Natural killer cell (primary cell): ENCODE results near the gene RNASET2. TPM values are rescaled to one million over a fixed set of nuclear protein-coding genes. Genes with fewer than 3 reads are reported as not detected.

ENCODE experiments used
- ATAC-seq, 3 donors: fragments of 150-1000 bp in 2 of 3; fragments of 200-7000 bp in 1 of 3; cut with Tn5 transposase; 1 replicate in 1 of 3; 2 replicates in 2 of 3; pipeline ENCODE4 v1.10.0; 2021; ENCODE audit warnings: mild to moderate bottlenecking in 2 of 3, moderate library complexity in 2 of 3
- DNase-seq, 2 donors: peaks; one replicate each; pipeline versions ENCODE4 v3.0.0 to v3.0.0-alpha.2; 2013 to 2021; ENCODE audit warnings: mixed read lengths in 1 of 2
- H3K27ac ChIP-seq: one replicate; pipeline ENCODE4 v1.5.1; 2013; ENCODE audit warnings: mild to moderate bottlenecking, low read length
- H3K27me3 ChIP-seq: one replicate; pipeline ENCODE4 v1.6.1; 2013; ENCODE audit warnings: low read length; ENCODE audit not compliant: control insufficient read depth, insufficient read depth
- H3K36me3 ChIP-seq: one replicate; pipeline ENCODE4 v1.6.1; 2013; ENCODE audit warnings: low read length; ENCODE audit not compliant: control insufficient read depth, insufficient read depth
- H3K4me1 ChIP-seq: one replicate; pipeline ENCODE4 v1.6.1; 2013; ENCODE audit warnings: low read length; ENCODE audit not compliant: control insufficient read depth, insufficient read depth
- H3K4me3 ChIP-seq: one replicate; pipeline ENCODE4 v1.5.1; 2013; ENCODE audit warnings: low read length
- H3K9me3 ChIP-seq: one replicate; pipeline ENCODE4 v1.6.1; 2013; ENCODE audit warnings: low read length; ENCODE audit not compliant: control insufficient read depth, insufficient read depth
- H3K27ac Mint-ChIP-seq, 2 donors: one replicate each; pipeline ENCODE4 v1.8.0; 2022; ENCODE audit warnings: mild to moderate bottlenecking in 2 of 2, mixed read lengths in 2 of 2, moderate library complexity in 1 of 2
- H3K27me3 Mint-ChIP-seq, 2 donors: one replicate each; pipeline ENCODE4 v1.8.0; 2022; ENCODE audit warnings: low read depth in 2 of 2, mixed read lengths in 2 of 2
- H3K36me3 Mint-ChIP-seq: one replicate; pipeline ENCODE4 v1.8.0; 2022; ENCODE audit warnings: mixed read lengths
- H3K4me1 Mint-ChIP-seq, 2 donors: one replicate each; pipeline ENCODE4 v1.8.0; 2022; ENCODE audit warnings: mixed read lengths in 2 of 2
- H3K4me3 Mint-ChIP-seq: one replicate; pipeline ENCODE4 v1.8.0; 2022; ENCODE audit warnings: mild to moderate bottlenecking, moderate library complexity, mixed read lengths
- H3K9me3 Mint-ChIP-seq, 2 donors: one replicate each; pipeline ENCODE4 v1.8.0; 2022; ENCODE audit warnings: mixed read lengths in 2 of 2
- WGBS: methylation state at CpG from one replicate; pipeline ENCODE4 v1.1.7; 2013; ENCODE audit warnings: missing lambda C conversion rate; ENCODE audit not compliant: insufficient coverage; 5-methylcytosine and 5-hydroxymethylcytosine counted together
- intact Hi-C: fragments of 100-400 bp; cut with micrococcal nuclease; formaldehyde crosslinking; loops from one replicate; pipeline ENCODE4 v1.14.2; 2022
- total RNA-seq, 4 donors: library from RNA; stranded (reverse); fragments of 120-200 nt in 1 of 4; gene quantifications; one replicate each; pipeline versions ENCODE4 v1.2.3 to v1.2.4, GENCODE V29; 2013 to 2022
- TF ChIP-seq, protein P1 (sequence below): fragments of 200-600 bp; IDR thresholded peaks from one replicate; pipeline ENCODE4 v1.8.0; 2022; ENCODE audit warnings: antibody characterized with exemption

Gene RNASET2
- total RNA-seq, 3 donors from 2014 or later (not counting 1 experiment from before 2014, with no cell fraction given) = 65.1 to 106 (median 84.5) TPM

DNA sequence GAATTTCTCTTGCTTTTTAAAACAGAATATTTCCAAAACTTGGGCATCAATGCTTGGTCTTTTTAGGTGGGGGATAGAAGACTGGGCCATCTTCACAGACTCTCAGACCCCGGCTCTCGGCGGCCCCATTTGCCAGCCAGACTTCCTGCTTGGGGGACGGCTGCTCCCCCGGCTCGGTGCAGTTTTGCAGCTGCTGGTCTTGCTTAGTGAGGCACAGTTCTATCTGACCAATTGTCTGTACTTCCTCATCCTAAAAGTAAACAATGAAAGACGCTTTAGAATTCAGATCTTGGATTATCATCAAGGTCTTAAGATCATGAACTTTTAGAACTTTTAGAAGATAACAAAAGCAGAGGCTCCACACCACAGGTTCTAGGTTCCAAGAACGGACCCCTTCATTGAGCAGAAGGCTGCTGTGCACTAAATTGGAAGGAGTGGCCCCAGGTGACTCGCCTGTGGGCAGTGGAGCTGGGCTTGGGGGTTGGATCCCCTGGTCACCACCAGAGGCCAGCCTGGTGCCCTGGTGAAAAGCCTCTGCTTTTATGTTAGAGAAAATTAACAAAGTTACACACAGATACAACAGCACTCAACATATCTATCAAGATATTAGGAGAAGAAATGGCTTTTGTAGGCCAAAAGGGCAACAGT, 26.7 kb downstream of the RNASET2 start:
- Histone ChIP-seq H3K9me3 (no peaks in the 10 kb centered on the region), H3K36me3 (peaks cover 51% of the 10 kb centered on the region), H3K4me1 (no peaks in the 10 kb centered on the region), H3K27me3 (no peaks in the 10 kb centered on the region), H3K4me3 (no peak overlapping the region), H3K27ac (no peak overlapping the region)
- Mint-ChIP-seq H3K36me3 (no peaks in the 10 kb centered on the region), H3K4me1 (peaks cover 0 to 20% of the 10 kb centered on the region in 2 donors), H3K9me3 (no peaks in the 10 kb centered on the region), H3K27ac (peak overlapping the region in 1 of 2 donors; percentile 45), H3K27me3 (no peaks in the 10 kb centered on the region), H3K4me3 (no peak overlapping the region)
- intact Hi-C loops = no loop called here
- ATAC-seq = no peak
- 38% methylated on average over 9 of the region's 9 CpGs for WGBS
- TF ChIP-seq, protein P1, sequence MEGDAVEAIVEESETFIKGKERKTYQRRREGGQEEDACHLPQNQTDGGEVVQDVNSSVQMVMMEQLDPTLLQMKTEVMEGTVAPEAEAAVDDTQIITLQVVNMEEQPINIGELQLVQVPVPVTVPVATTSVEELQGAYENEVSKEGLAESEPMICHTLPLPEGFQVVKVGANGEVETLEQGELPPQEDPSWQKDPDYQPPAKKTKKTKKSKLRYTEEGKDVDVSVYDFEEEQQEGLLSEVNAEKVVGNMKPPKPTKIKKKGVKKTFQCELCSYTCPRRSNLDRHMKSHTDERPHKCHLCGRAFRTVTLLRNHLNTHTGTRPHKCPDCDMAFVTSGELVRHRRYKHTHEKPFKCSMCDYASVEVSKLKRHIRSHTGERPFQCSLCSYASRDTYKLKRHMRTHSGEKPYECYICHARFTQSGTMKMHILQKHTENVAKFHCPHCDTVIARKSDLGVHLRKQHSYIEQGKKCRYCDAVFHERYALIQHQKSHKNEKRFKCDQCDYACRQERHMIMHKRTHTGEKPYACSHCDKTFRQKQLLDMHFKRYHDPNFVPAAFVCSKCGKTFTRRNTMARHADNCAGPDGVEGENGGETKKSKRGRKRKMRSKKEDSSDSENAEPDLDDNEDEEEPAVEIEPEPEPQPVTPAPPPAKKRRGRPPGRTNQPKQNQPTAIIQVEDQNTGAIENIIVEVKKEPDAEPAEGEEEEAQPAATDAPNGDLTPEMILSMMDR = no peak
- DNase-seq = no peak

DNA sequence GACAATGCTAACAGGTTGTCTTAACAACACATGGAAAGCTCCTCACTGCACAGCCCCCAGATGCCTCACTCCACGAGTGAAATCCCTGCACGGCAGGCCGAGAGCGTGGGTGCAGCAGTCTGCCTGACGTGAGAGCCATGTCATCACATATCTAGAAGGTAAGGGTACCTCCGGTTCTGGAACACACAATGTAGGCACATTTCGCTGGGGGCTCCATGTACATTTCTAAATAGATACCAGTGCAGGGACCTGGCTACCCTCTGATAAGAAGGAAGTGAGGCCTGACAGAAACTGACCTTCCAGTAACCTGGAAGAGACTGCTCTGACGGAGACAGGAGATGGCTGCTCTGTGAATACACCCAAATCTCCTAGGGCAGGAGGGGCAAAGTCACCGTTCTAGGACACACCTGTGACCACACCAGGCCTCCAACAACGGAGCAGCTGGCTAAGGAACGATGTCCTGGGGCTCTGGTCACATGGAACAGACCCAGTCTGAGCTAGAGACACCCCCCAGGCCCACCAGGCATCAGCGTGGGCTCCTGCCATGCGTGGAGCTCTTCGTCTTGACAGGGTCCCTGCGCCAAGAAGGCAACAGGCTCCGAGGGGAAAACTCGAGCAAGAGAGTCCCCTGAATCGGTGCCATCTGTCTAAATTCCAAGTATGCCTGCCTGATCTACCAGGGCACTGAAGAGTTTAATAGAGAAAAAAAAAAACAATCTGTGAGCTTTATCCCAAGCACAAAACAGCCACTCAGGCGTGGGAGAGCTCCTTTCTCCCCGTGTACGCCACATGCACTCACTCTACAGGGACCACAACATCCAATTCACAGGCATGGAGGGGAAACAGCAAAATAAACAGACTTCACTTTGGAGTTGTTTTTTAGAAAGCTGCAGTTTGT, 27.5 kb downstream of the RNASET2 start:
- ATAC-seq (no peak), DNase-seq (no peak)
- H3K4me1 ChIP-seq = no peaks in the 10 kb centered on the region
- no peaks in the 10 kb centered on the region for H3K36me3 Mint-ChIP-seq
- TF ChIP-seq, protein P1 = no peak
- intact Hi-C loops = no loop called here
- no peaks in the 10 kb centered on the region for H3K9me3 Mint-ChIP-seq
- peak overlapping the region in 1 of 2 donors; percentile 45 for H3K27ac Mint-ChIP-seq
- H3K4me3 ChIP-seq = no peak overlapping the region
- H3K9me3 ChIP-seq = no peaks in the 10 kb centered on the region
- peaks cover 0 to 20% of the 10 kb centered on the region in 2 donors for H3K4me1 Mint-ChIP-seq
- peaks cover 44% of the 10 kb centered on the region for H3K36me3 ChIP-seq
- 89% methylated on average over 21 of the region's 21 CpGs for WGBS
- H3K27ac ChIP-seq = no peak overlapping the region
- H3K27me3 ChIP-seq = no peaks in the 10 kb centered on the region
- no peaks in the 10 kb centered on the region for H3K27me3 Mint-ChIP-seq
- H3K4me3 Mint-ChIP-seq = no peak overlapping the region

DNA sequence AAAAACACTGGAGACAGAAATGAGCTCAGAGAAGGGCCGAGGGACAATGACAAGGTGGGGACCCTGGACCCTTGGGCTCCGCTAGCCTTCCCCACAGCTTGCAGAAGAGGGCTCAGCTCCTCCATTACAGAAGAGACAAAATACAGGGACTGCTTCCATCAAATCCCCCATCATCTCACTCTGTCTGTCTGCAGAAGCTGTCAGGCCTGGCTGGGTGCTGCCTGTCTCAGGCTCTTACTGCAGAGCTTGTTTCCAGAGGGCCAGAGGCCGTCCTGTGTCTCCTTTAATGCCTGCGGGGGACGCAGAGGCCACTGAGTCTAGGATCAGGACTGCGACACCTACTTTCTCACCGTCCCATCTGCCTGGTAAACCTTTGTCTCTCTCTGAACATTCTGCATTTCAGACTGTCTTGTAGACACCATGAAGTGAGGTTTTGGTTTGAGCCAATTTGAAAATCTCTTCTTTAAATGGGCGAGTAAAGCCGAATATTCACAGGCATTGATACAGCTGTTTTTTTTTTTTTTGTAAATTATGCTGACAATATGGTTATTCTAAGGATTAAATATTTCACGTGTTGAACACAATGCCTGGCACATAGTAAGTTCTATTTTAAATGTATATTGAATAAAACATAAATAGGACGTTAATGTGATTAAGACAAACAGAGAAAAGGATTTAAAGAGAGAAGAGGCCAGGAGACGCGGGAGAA, 28.3 kb downstream of the RNASET2 start:
- Histone ChIP-seq H3K36me3 (peaks cover 36% of the 10 kb centered on the region), H3K9me3 (no peaks in the 10 kb centered on the region), H3K27ac (no peak overlapping the region), H3K27me3 (no peaks in the 10 kb centered on the region), H3K4me3 (no peak overlapping the region), H3K4me1 (no peaks in the 10 kb centered on the region)
- intact Hi-C loops = no loop called here
- Mint-ChIP-seq H3K27me3 (no peaks in the 10 kb centered on the region), H3K4me3 (no peak overlapping the region), H3K4me1 (peaks cover 0 to 20% of the 10 kb centered on the region in 2 donors), H3K9me3 (no peaks in the 10 kb centered on the region), H3K27ac (no peak overlapping the region), H3K36me3 (no peaks in the 10 kb centered on the region)
- 87% methylated on average over 12 of the region's 13 CpGs for WGBS
- no peak for ATAC-seq
- TF ChIP-seq, protein P1 = no peak
- DNase-seq = no peak
